Measurements from ENCODE around the gene PTPRM.

PTPRM gene

GRCh38 chr18:8008033-8008432 lies 440.9 kb downstream of the PTPRM start:
- H3K4me1 ChIP-seq (ENCODE audit: control insufficient read depth, insufficient read depth, low read length), result peaks cover 11% of the 10 kb centered on the region
- no peaks in the 10 kb centered on the region for H3K9me3 ChIP-seq (ENCODE audit: control insufficient read depth, low read length)
- H3K27me3 ChIP-seq (ENCODE audit: control insufficient read depth, insufficient read depth, low read length, poor library complexity, severe bottlenecking), result no peaks in the 10 kb centered on the region
- H3K27ac ChIP-seq (ENCODE audit: insufficient read depth, low read depth, low read length, poor library complexity, severe bottlenecking), result no peak overlapping the region
- no peaks in the 10 kb centered on the region for H3K36me3 ChIP-seq (ENCODE audit: control insufficient read depth, insufficient read depth, low read length)
- 83 to 85% methylated on average over 2 to 4 of the region's 4 CpGs for WGBS, 2 experiments
- no peak overlapping the region for H3K4me3 ChIP-seq (ENCODE audit: insufficient read depth, low read depth, low read length)

GRCh38 chr18:8011361-8011760 lies 444.2 kb downstream of the PTPRM start:
- H3K27ac ChIP-seq (ENCODE audit: insufficient read depth, low read depth, low read length, poor library complexity, severe bottlenecking), result no peak overlapping the region
- H3K4me1 ChIP-seq (ENCODE audit: control insufficient read depth, insufficient read depth, low read length), result peaks cover 11% of the 10 kb centered on the region
- WGBS, 2 experiments, result 83 to 91% methylated on average over 1 of the region's 1 CpG
- H3K4me3 ChIP-seq (ENCODE audit: insufficient read depth, low read depth, low read length), result no peak overlapping the region
- H3K36me3 ChIP-seq (ENCODE audit: control insufficient read depth, insufficient read depth, low read length), result no peaks in the 10 kb centered on the region
- H3K9me3 ChIP-seq (ENCODE audit: control insufficient read depth, low read length), result no peaks in the 10 kb centered on the region
- H3K27me3 ChIP-seq (ENCODE audit: control insufficient read depth, insufficient read depth, low read length, poor library complexity, severe bottlenecking), result no peaks in the 10 kb centered on the region

DNA sequence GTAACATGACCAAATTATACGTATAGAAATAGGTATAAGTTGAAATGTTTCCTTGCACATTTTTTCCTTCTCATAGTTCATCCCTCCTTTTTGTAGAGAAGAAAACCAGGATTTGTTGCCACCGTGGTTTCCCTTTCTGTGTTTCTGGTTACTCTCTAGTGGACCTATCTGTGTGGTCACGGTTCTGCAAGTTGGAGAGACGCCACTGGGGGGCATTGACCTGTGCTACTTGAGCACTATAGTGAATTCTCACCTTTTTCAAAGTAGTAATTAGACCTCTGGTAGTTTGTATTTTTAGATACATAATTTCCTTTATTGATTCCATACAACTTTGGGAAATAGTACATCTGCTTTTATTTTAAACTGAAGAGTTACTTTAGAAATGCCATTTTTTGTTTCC lies 444.8 kb downstream of the PTPRM start:
- H3K27ac ChIP-seq (ENCODE audit: insufficient read depth, low read depth, low read length, poor library complexity, severe bottlenecking), result no peak overlapping the region
- H3K27me3 ChIP-seq (ENCODE audit: control insufficient read depth, insufficient read depth, low read length, poor library complexity, severe bottlenecking), result no peaks in the 10 kb centered on the region
- no peaks in the 10 kb centered on the region for H3K9me3 ChIP-seq (ENCODE audit: control insufficient read depth, low read length)
- H3K36me3 ChIP-seq (ENCODE audit: control insufficient read depth, insufficient read depth, low read length), result no peaks in the 10 kb centered on the region
- no peak overlapping the region for H3K4me3 ChIP-seq (ENCODE audit: insufficient read depth, low read depth, low read length)
- 60 to 85% methylated on average over 3 of the region's 4 CpGs for WGBS, 2 experiments
- peaks cover 11% of the 10 kb centered on the region for H3K4me1 ChIP-seq (ENCODE audit: control insufficient read depth, insufficient read depth, low read length)

DNA sequence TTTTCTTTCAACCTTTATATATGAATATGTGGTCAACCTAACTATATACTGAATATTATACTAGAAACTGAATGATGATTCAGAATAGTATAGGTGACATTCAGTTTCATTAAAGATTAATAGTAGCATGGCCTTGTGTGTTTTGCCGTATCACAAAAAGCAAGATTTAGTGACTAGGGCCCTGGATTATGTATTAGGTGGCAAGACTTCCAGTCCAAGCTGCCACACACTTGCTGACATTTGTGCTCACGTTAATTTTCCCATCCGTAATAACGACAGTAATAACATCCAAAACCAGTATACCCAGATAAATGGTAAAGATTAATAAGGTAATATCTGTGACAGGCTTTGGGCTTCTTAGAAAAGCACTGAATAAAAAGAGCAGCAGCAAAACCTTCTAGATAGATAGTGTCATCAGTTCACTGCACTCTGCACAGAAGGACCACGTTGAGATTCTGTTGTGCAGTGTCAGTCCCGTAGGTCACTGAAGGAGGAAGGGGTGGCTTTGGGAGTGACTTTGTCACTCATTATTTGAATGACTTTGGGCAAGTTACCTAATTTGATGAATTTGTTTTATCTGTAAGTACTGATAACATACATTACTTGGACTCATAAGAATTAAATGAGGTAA lies 451.7 kb downstream of the PTPRM start:
- Histone ChIP-seq H3K27ac (ENCODE audit: insufficient read depth, low read depth, low read length, poor library complexity, severe bottlenecking) (no peak overlapping the region), H3K4me3 (ENCODE audit: insufficient read depth, low read depth, low read length) (no peak overlapping the region), H3K9me3 (ENCODE audit: control insufficient read depth, low read length) (no peaks in the 10 kb centered on the region), H3K27me3 (ENCODE audit: control insufficient read depth, insufficient read depth, low read length, poor library complexity, severe bottlenecking) (no peaks in the 10 kb centered on the region), H3K36me3 (ENCODE audit: control insufficient read depth, insufficient read depth, low read length) (no peaks in the 10 kb centered on the region), H3K4me1 (ENCODE audit: control insufficient read depth, insufficient read depth, low read length) (no peaks in the 10 kb centered on the region)
- 93 to 94% methylated on average over 4 to 6 of the region's 6 CpGs for WGBS, 2 experiments

GRCh38 chr18:8019600-8019999 lies 452.5 kb downstream of the PTPRM start:
- Histone ChIP-seq H3K27ac (ENCODE audit: insufficient read depth, low read depth, low read length, poor library complexity, severe bottlenecking) (no peak overlapping the region), H3K27me3 (ENCODE audit: control insufficient read depth, insufficient read depth, low read length, poor library complexity, severe bottlenecking) (no peaks in the 10 kb centered on the region), H3K9me3 (ENCODE audit: control insufficient read depth, low read length) (no peaks in the 10 kb centered on the region), H3K4me3 (ENCODE audit: insufficient read depth, low read depth, low read length) (no peak overlapping the region), H3K4me1 (ENCODE audit: control insufficient read depth, insufficient read depth, low read length) (no peaks in the 10 kb centered on the region), H3K36me3 (ENCODE audit: control insufficient read depth, insufficient read depth, low read length) (no peaks in the 10 kb centered on the region)
- WGBS, 2 experiments, result 89% methylated on average over 1 of the region's 1 CpG; no CpG with 5 or more reads in 1 of the 2 experiments

- WGBS, 2 experiments, result 97 to 98% methylated on average over 5 to 7 of the region's 7 CpGs
- no peaks in the 10 kb centered on the region for H3K27me3 ChIP-seq (ENCODE audit: control insufficient read depth, insufficient read depth, low read length, poor library complexity, severe bottlenecking)
Measured at GRCh38 chr18:8020132-8020846, 453.2 kb downstream of the PTPRM start.

GRCh38 chr18:8029061-8029460 lies 461.9 kb downstream of the PTPRM start:
- no peaks in the 10 kb centered on the region for H3K27me3 ChIP-seq (ENCODE audit: control insufficient read depth, insufficient read depth, low read length, poor library complexity, severe bottlenecking)
- no peaks in the 10 kb centered on the region for H3K36me3 ChIP-seq (ENCODE audit: control insufficient read depth, insufficient read depth, low read length)
- no peaks in the 10 kb centered on the region for H3K4me1 ChIP-seq (ENCODE audit: control insufficient read depth, insufficient read depth, low read length)
- no peak overlapping the region for H3K4me3 ChIP-seq (ENCODE audit: insufficient read depth, low read depth, low read length)
- H3K27ac ChIP-seq (ENCODE audit: insufficient read depth, low read depth, low read length, poor library complexity, severe bottlenecking), result no peak overlapping the region
- H3K9me3 ChIP-seq (ENCODE audit: control insufficient read depth, low read length), result no peaks in the 10 kb centered on the region

More at GRCh38 chr18:8020132-8020846, 453.2 kb downstream of the PTPRM start:
- H3K4me3 ChIP-seq (ENCODE audit: insufficient read depth, low read depth, low read length), result no peak overlapping the region
- no peaks in the 10 kb centered on the region for H3K36me3 ChIP-seq (ENCODE audit: control insufficient read depth, insufficient read depth, low read length)
- H3K4me1 ChIP-seq (ENCODE audit: control insufficient read depth, insufficient read depth, low read length), result no peaks in the 10 kb centered on the region
- no peaks in the 10 kb centered on the region for H3K9me3 ChIP-seq (ENCODE audit: control insufficient read depth, low read length)
- no peak overlapping the region for H3K27ac ChIP-seq (ENCODE audit: insufficient read depth, low read depth, low read length, poor library complexity, severe bottlenecking)

GRCh38 chr18:8029731-8030130 lies 462.6 kb downstream of the PTPRM start:
- Histone ChIP-seq H3K4me1 (ENCODE audit: control insufficient read depth, insufficient read depth, low read length) (no peaks in the 10 kb centered on the region), H3K9me3 (ENCODE audit: control insufficient read depth, low read length) (no peaks in the 10 kb centered on the region), H3K27ac (ENCODE audit: insufficient read depth, low read depth, low read length, poor library complexity, severe bottlenecking) (no peak overlapping the region), H3K27me3 (ENCODE audit: control insufficient read depth, insufficient read depth, low read length, poor library complexity, severe bottlenecking) (no peaks in the 10 kb centered on the region), H3K4me3 (ENCODE audit: insufficient read depth, low read depth, low read length) (no peak overlapping the region), H3K36me3 (ENCODE audit: control insufficient read depth, insufficient read depth, low read length) (no peaks in the 10 kb centered on the region)
- WGBS, 2 experiments, result 93 to 94% methylated on average over 8 of the region's 8 CpGs

- WGBS, 2 experiments, result 93 to 98% methylated on average over 4 of the region's 4 CpGs
- H3K36me3 ChIP-seq (ENCODE audit: control insufficient read depth, insufficient read depth, low read length), result no peaks in the 10 kb centered on the region
- no peaks in the 10 kb centered on the region for H3K4me1 ChIP-seq (ENCODE audit: control insufficient read depth, insufficient read depth, low read length)
- H3K9me3 ChIP-seq (ENCODE audit: control insufficient read depth, low read length), result no peaks in the 10 kb centered on the region
- no peaks in the 10 kb centered on the region for H3K27me3 ChIP-seq (ENCODE audit: control insufficient read depth, insufficient read depth, low read length, poor library complexity, severe bottlenecking)
- H3K4me3 ChIP-seq (ENCODE audit: insufficient read depth, low read depth, low read length), result no peak overlapping the region
- no peak overlapping the region for H3K27ac ChIP-seq (ENCODE audit: insufficient read depth, low read depth, low read length, poor library complexity, severe bottlenecking)
Measured at GRCh38 chr18:8030201-8030600, 463.1 kb downstream of the PTPRM start.

- WGBS, 2 experiments, result 91 to 99% methylated on average over 3 of the region's 3 CpGs
- no peak overlapping the region for H3K4me3 ChIP-seq (ENCODE audit: insufficient read depth, low read depth, low read length)
- no peak overlapping the region for H3K27ac ChIP-seq (ENCODE audit: insufficient read depth, low read depth, low read length, poor library complexity, severe bottlenecking)
- no peaks in the 10 kb centered on the region for H3K4me1 ChIP-seq (ENCODE audit: control insufficient read depth, insufficient read depth, low read length)
- no peaks in the 10 kb centered on the region for H3K27me3 ChIP-seq (ENCODE audit: control insufficient read depth, insufficient read depth, low read length, poor library complexity, severe bottlenecking)
- no peaks in the 10 kb centered on the region for H3K36me3 ChIP-seq (ENCODE audit: control insufficient read depth, insufficient read depth, low read length)
- no peaks in the 10 kb centered on the region for H3K9me3 ChIP-seq (ENCODE audit: control insufficient read depth, low read length)
Measured at GRCh38 chr18:8031496-8031895, 464.4 kb downstream of the PTPRM start.

Measured in ectodermal cell (in vitro differentiated cells).